ENCODE results near the gene KLHDC7B. TPM values are rescaled to one million over a fixed set of nuclear protein-coding genes. Genes with fewer than 3 reads are reported as not detected.
A peak's percentile ranks its signal among the peaks of the same experiment; 100 is the strongest.

The KLHDC7B gene
- total RNA-seq, 1 donor from 2014 or later = 0.07 TPM

GRCh38 chr22:50508897-50509296 lies 36.8 kb upstream of the KLHDC7B start:
- Mint-ChIP-seq H3K9me3 (no peaks in the 10 kb centered on the region), H3K4me3 (peak overlapping the region; percentile 95), H3K4me1 (peaks cover 17% of the 10 kb centered on the region), H3K36me3 (peaks cover 4% of the 10 kb centered on the region), H3K27ac (peak overlapping the region; percentile 95), H3K27me3 (ENCODE audit: low read depth) (no peaks in the 10 kb centered on the region)
- DNase-seq (ENCODE audit: low spot score in 2 of 2, unreplicated experiment in 2 of 2) = no peak
- TF ChIP-seq CTCF (IDR thresholded peaks at IDR 0.05; ENCODE audit: unreplicated experiment) = no peak

GRCh38 chr22:50513175-50513574 lies 32.5 kb upstream of the KLHDC7B start:
- no peak overlapping the region for H3K27ac Mint-ChIP-seq
- H3K36me3 Mint-ChIP-seq = peaks cover 8% of the 10 kb centered on the region
- no peak for DNase-seq (ENCODE audit: low spot score in 2 of 2, unreplicated experiment in 2 of 2)
- TF ChIP-seq CTCF (IDR thresholded peaks at IDR 0.05; ENCODE audit: unreplicated experiment) = no peak
- no peaks in the 10 kb centered on the region for H3K9me3 Mint-ChIP-seq
- H3K27me3 Mint-ChIP-seq (ENCODE audit: low read depth) = no peaks in the 10 kb centered on the region
- H3K4me1 Mint-ChIP-seq = peaks cover 11% of the 10 kb centered on the region
- no peak overlapping the region for H3K4me3 Mint-ChIP-seq

- Mint-ChIP-seq H3K36me3 (peaks cover 13% of the 10 kb centered on the region), H3K27me3 (ENCODE audit: low read depth) (no peaks in the 10 kb centered on the region), H3K4me1 (no peaks in the 10 kb centered on the region), H3K4me3 (no peak overlapping the region), H3K27ac (no peak overlapping the region), H3K9me3 (no peaks in the 10 kb centered on the region)
- no peak for DNase-seq (ENCODE audit: low spot score in 2 of 2, unreplicated experiment in 2 of 2)
- no peak for TF ChIP-seq CTCF (IDR thresholded peaks at IDR 0.05; ENCODE audit: unreplicated experiment)
Measured at GRCh38 chr22:50516068-50516467, 29.6 kb upstream of the KLHDC7B start.

GRCh38 chr22:50516891-50517290 lies 28.8 kb upstream of the KLHDC7B start:
- DNase-seq (ENCODE audit: low spot score in 2 of 2, unreplicated experiment in 2 of 2) = no peak
- Mint-ChIP-seq H3K4me1 (no peaks in the 10 kb centered on the region), H3K4me3 (no peak overlapping the region), H3K9me3 (no peaks in the 10 kb centered on the region), H3K27ac (no peak overlapping the region), H3K27me3 (ENCODE audit: low read depth) (no peaks in the 10 kb centered on the region), H3K36me3 (peaks cover 13% of the 10 kb centered on the region)
- TF ChIP-seq CTCF (IDR thresholded peaks at IDR 0.05; ENCODE audit: unreplicated experiment) = no peak

- no peaks in the 10 kb centered on the region for H3K4me1 Mint-ChIP-seq
Measured at GRCh38 chr22:50517495-50518260, 28.0 kb upstream of the KLHDC7B start.

More at GRCh38 chr22:50517495-50518260, 28.0 kb upstream of the KLHDC7B start:
- DNase-seq (ENCODE audit: low spot score in 2 of 2, unreplicated experiment in 2 of 2) = no peak
- Mint-ChIP-seq H3K4me3 (no peak overlapping the region), H3K27ac (no peak overlapping the region), H3K9me3 (no peaks in the 10 kb centered on the region), H3K27me3 (ENCODE audit: low read depth) (no peaks in the 10 kb centered on the region), H3K36me3 (peaks cover 9% of the 10 kb centered on the region)
- TF ChIP-seq CTCF (IDR thresholded peaks at IDR 0.05; ENCODE audit: unreplicated experiment) = no peak

All from mesothelial cell of epicardium (in vitro differentiated cells).